ENCODE results near the gene PHF21B.

The PHF21B gene

GRCh38 chr22:44955102-44955501 is 54.7 kb downstream of the PHF21B start:
- H3K4me1 ChIP-seq (ENCODE audit: control insufficient read depth, insufficient read depth, low read length), result no peaks in the 10 kb centered on the region
- no peak for TF ChIP-seq SCRT1 (tag by site-specific recombination; IDR thresholded peaks at IDR 0.05; ENCODE audit: borderline replicate concordance)

GRCh38 chr22:44954149-44954548 is 55.7 kb downstream of the PHF21B start:
- CTCF ChIA-PET, result interaction anchor here (0.6 kb wide), 1 partner anchor 45 kb away, joined by 3 read pairs; no protein-coding TSS in a partner anchor
- POLR2A ChIA-PET, result no interaction called here
- no peaks in the 10 kb centered on the region for H3K36me3 ChIP-seq (ENCODE audit: control insufficient read depth in 2 of 2, insufficient read depth in 1 of 2, low read length in 2 of 2)
- H3K4me1 ChIP-seq (ENCODE audit: control insufficient read depth, insufficient read depth, low read length), result no peaks in the 10 kb centered on the region
- H3K27ac ChIP-seq (ENCODE audit: extremely low read depth, low read depth, low read length), result no peak overlapping the region
- TF ChIP-seq PRDM4 (tag by site-specific recombination; IDR thresholded peaks at IDR 0.05) (no peak), TCF7L2 (IDR thresholded peaks at IDR 0.05; ENCODE audit: borderline replicate concordance, low read depth, low read length) (no peak), ELK4 (IDR thresholded peaks at IDR 0.05; ENCODE audit: borderline replicate concordance, low read depth, low read length) (no peak), KLF9 (tag by site-specific recombination; IDR thresholded peaks at IDR 0.05; ENCODE audit: low read depth) (no peak), ZNF311 (tag by site-specific recombination; IDR thresholded peaks at IDR 0.05; ENCODE audit: borderline replicate concordance) (no peak), BCL6B (tag by site-specific recombination; IDR thresholded peaks at IDR 0.05) (no peak), ZNF23 (tag by site-specific recombination; IDR thresholded peaks at IDR 0.05; ENCODE audit: borderline replicate concordance) (no peak), ZNF24 (tag by site-specific recombination; IDR thresholded peaks at IDR 0.05) (no peak), ZNF10 (tag by site-specific recombination; IDR thresholded peaks at IDR 0.05) (no peak), ZNF626 (tag by site-specific recombination; IDR thresholded peaks at IDR 0.05) (no peak), ATF2 (tag by site-specific recombination; IDR thresholded peaks at IDR 0.05; ENCODE audit: low read depth) (no peak), SCRT1 (tag by site-specific recombination; IDR thresholded peaks at IDR 0.05; ENCODE audit: borderline replicate concordance) (no peak), ZFP3 (tag by site-specific recombination; IDR thresholded peaks at IDR 0.05; ENCODE audit: low read depth) (no peak), GFI1B (tag by site-specific recombination; IDR thresholded peaks at IDR 0.05) (no peak), ZBTB21 (tag by site-specific recombination; IDR thresholded peaks at IDR 0.05) (no peak), KLF8 (tag by site-specific recombination; IDR thresholded peaks at IDR 0.05) (no peak), YY2 (tag by site-specific recombination; IDR thresholded peaks at IDR 0.05) (no peak), ZBTB48 (tag by site-specific recombination; IDR thresholded peaks at IDR 0.05) (no peak)
- no peak overlapping the region for H3K4me3 ChIP-seq (ENCODE audit: low read depth, low read length)
- H3K9me3 ChIP-seq (ENCODE audit: control insufficient read depth, insufficient read depth, low read depth, low read length), result no peaks in the 10 kb centered on the region

More at GRCh38 chr22:44955102-44955501, 54.7 kb downstream of the PHF21B start:
- H3K4me3 ChIP-seq (ENCODE audit: low read depth, low read length), result no peak overlapping the region
- ChIA-PET POLR2A (no interaction called here), CTCF (no interaction called here)
- H3K9me3 ChIP-seq (ENCODE audit: control insufficient read depth, insufficient read depth, low read depth, low read length), result no peaks in the 10 kb centered on the region
- H3K36me3 ChIP-seq (ENCODE audit: control insufficient read depth in 2 of 2, insufficient read depth in 1 of 2, low read length in 2 of 2), result no peaks in the 10 kb centered on the region
- H3K27ac ChIP-seq (ENCODE audit: extremely low read depth, low read depth, low read length), result no peak overlapping the region

Measured in HEK293 (cell line).